HepG2 (cell line): ENCODE results near the gene LTV1. TPM values are rescaled to one million over a fixed set of nuclear protein-coding genes. Genes with fewer than 3 reads are reported as not detected.

Experiments used
- ATF3 ChIP-seq: sonication (generic); formaldehyde crosslinking; IDR thresholded peaks from 2 replicates; pipeline ENCODE4 v1.4.0; 2020; ENCODE audit warnings: missing genetic modification reagents
- ATF7 ChIP-seq, 2 experiments: fragments of 450-650 bp in 1 of 2; sonication (generic) in 1 of 2; formaldehyde crosslinking in 1 of 2; IDR thresholded peaks; 2 replicates each; pipeline versions ENCODE4 v1.4.0 to v1.6.1; 2016 to 2020; ENCODE audit warnings: antibody characterized with exemption in 1 of 2, mild to moderate bottlenecking in 1 of 2, missing genetic modification reagents in 1 of 2
- JUNB ChIP-seq: sonication (generic); formaldehyde crosslinking; IDR thresholded peaks from 2 replicates; pipeline ENCODE4 v1.8.0; 2022; ENCODE audit warnings: missing genetic modification reagents, mild to moderate bottlenecking, borderline replicate concordance
- MXI1 ChIP-seq: IDR thresholded peaks from 3 replicates; pipeline ENCODE4 v1.6.1; 2012; ENCODE audit warnings: low read depth, low read length, inconsistent platforms, borderline replicate concordance
- NFE2L2 ChIP-seq: fragments of 150-350 bp; IDR thresholded peaks from 2 replicates; pipeline ENCODE4 v1.6.1; 2014; ENCODE audit warnings: low read length
- NFIB ChIP-seq: sonication (generic); formaldehyde crosslinking; IDR thresholded peaks from 2 replicates; pipeline ENCODE4 v1.9.0; 2021; ENCODE audit warnings: missing genetic modification reagents, mild to moderate bottlenecking, borderline replicate concordance
- RARA ChIP-seq: IDR thresholded peaks from 2 replicates; pipeline ENCODE4 v1.6.1; 2016; ENCODE audit warnings: missing genetic modification reagents, missing compliant biosample characterization
- RBM39 ChIP-seq: fragments of 200-400 bp; formaldehyde crosslinking; IDR thresholded peaks from one replicate; pipeline ENCODE4 v1.6.1; 2018; ENCODE audit warnings: antibody characterized with exemption, mild to moderate bottlenecking, low read depth, low read length; ENCODE audit not compliant: poor library complexity, severe bottlenecking
- ZBTB25 ChIP-seq: IDR thresholded peaks from 2 replicates; pipeline ENCODE4 v1.6.1; 2018; ENCODE audit warnings: missing genetic modification reagents
- ZFP36L2 ChIP-seq: sonication (generic); formaldehyde crosslinking; IDR thresholded peaks from 2 replicates; pipeline ENCODE4 v1.4.0; 2020; ENCODE audit warnings: missing genetic modification reagents
- polyA plus RNA-seq, 8 experiments: library from polyadenylated mRNA; depleted of rRNA in 3 of 8; stranded (reverse) in 7 of 8; unstranded in 1 of 8; fragments of >200 nt; fragmentation: Illumina TruSeq in 4 of 8; extraction: Trizol in 4 of 8; gene quantifications; 2 replicates each; pipeline versions ENCODE4 v1.2.1 to v1.2.3, GENCODE V29; 2011 to 2016; ENCODE audit warnings: low read depth in 4 of 8, missing spikeins in 1 of 8, mixed read lengths in 1 of 8; ENCODE audit not compliant: insufficient read depth in 1 of 8
- total RNA-seq, 5 experiments: library from RNA; depleted of rRNA; stranded (reverse); fragments of >200 nt; fragmentation: Illumina TruSeq; extraction: Trizol; gene quantifications; 2 replicates each; pipeline ENCODE4 v1.2.3, GENCODE V29; 2016; ENCODE audit warnings: low read depth in 1 of 5
- TF ChIP-seq, protein P1 (sequence below): sonication (generic); formaldehyde crosslinking; IDR thresholded peaks from one replicate; pipeline ENCODE4 v1.5.1; 2020; ENCODE audit warnings: mild to moderate bottlenecking, missing genetic modification reagents; ENCODE audit errors: not compliant biosample characterization
- TF ChIP-seq, protein P2 (sequence below): IDR thresholded peaks from 2 replicates; pipeline ENCODE4 v1.6.1; 2016; ENCODE audit warnings: low read depth, control low read depth
- TF ChIP-seq, protein P3 (sequence below): sonication (generic); formaldehyde crosslinking; IDR thresholded peaks from 2 replicates; pipeline ENCODE4 v1.5.0; 2020; ENCODE audit warnings: mild to moderate bottlenecking, missing genetic modification reagents

LTV1 gene
- total and polyA plus RNA-seq, 2 of the 13 experiments (the other 11 are each of a cell fraction or from before 2014, with no cell fraction given): 21.1 to 85.8 TPM

GRCh38 chr6:143842902-143843676, at the start of gene LTV1 (continued):
- TF ChIP-seq, protein P1, sequence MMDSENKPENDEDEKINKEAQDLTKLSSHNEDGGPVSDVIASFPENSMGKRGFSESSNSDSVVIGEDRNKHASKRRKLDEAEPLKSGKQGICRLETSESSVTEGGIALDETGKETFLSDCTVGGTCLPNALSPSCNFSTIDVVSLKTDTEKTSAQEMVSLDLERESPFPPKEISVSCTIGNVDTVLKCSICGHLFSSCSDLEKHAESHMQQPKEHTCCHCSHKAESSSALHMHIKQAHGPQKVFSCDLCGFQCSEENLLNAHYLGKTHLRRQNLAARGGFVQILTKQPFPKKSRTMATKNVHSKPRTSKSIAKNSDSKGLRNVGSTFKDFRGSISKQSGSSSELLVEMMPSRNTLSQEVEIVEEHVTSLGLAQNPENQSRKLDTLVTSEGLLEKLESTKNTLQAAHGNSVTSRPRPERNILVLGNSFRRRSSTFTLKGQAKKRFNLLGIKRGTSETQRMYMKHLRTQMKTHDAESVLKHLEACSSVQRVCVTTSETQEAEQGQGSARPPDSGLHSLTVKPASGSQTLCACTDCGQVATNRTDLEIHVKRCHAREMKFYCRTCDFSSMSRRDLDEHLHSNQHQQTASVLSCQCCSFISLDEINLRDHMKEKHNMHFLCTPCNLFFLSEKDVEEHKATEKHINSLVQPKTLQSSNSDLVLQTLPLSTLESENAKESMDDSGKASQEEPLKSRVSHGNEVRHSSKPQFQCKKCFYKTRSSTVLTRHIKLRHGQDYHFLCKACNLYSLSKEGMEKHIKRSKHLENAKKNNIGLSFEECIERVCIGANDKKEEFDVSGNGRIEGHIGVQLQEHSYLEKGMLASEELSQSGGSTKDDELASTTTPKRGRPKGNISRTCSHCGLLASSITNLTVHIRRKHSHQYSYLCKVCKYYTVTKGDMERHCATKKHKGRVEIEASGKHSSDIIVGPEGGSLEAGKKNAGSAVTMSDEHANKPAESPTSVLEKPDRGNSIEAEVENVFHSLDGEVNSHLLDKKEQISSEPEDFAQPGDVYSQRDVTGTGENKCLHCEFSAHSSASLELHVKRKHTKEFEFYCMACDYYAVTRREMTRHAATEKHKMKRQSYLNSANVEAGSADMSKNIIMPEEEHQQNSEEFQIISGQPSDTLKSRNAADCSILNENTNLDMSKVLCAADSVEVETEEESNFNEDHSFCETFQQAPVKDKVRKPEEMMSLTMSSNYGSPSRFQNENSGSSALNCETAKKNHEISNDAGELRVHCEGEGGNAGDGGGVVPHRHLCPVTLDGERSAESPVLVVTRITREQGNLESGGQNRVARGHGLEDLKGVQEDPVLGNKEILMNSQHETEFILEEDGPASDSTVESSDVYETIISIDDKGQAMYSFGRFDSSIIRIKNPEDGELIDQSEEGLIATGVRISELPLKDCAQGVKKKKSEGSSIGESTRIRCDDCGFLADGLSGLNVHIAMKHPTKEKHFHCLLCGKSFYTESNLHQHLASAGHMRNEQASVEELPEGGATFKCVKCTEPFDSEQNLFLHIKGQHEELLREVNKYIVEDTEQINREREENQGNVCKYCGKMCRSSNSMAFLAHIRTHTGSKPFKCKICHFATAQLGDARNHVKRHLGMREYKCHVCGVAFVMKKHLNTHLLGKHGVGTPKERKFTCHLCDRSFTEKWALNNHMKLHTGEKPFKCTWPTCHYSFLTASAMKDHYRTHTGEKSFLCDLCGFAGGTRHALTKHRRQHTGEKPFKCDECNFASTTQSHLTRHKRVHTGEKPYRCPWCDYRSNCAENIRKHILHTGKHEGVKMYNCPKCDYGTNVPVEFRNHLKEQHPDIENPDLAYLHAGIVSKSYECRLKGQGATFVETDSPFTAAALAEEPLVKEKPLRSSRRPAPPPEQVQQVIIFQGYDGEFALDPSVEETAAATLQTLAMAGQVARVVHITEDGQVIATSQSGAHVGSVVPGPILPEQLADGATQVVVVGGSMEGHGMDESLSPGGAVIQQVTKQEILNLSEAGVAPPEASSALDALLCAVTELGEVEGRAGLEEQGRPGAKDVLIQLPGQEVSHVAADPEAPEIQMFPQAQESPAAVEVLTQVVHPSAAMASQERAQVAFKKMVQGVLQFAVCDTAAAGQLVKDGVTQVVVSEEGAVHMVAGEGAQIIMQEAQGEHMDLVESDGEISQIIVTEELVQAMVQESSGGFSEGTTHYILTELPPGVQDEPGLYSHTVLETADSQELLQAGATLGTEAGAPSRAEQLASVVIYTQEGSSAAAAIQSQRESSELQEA (CRISPR knock-in tag): peak; percentile 99
- TF ChIP-seq RARA (CRISPR knock-in tag): peak; percentile 79
- peak; percentile 90 for TF ChIP-seq ATF7 (IDR thresholded peaks at IDR 0.05)
- TF ChIP-seq ATF7 (CRISPR knock-in tag; IDR thresholded peaks at IDR 0.05): peak; percentile 99
- TF ChIP-seq NFE2L2: no peak
- TF ChIP-seq, protein P2, sequence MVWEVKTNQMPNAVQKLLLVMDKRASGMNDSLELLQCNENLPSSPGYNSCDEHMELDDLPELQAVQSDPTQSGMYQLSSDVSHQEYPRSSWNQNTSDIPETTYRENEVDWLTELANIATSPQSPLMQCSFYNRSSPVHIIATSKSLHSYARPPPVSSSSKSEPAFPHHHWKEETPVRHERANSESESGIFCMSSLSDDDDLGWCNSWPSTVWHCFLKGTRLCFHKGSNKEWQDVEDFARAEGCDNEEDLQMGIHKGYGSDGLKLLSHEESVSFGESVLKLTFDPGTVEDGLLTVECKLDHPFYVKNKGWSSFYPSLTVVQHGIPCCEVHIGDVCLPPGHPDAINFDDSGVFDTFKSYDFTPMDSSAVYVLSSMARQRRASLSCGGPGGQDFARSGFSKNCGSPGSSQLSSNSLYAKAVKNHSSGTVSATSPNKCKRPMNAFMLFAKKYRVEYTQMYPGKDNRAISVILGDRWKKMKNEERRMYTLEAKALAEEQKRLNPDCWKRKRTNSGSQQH (CRISPR knock-in tag): peak; percentile 92
- peak; percentile 97 for TF ChIP-seq ZBTB25
- TF ChIP-seq JUNB (CRISPR knock-in tag): peak; percentile 73; the same call in 1 of the 2 replicates
- no peak for TF ChIP-seq NFIB
- TF ChIP-seq ATF3 (CRISPR knock-in tag): peak; percentile 87
- TF ChIP-seq ZFP36L2 (CRISPR knock-in tag): no peak; the same call in 1 of the 2 replicates
- TF ChIP-seq, protein P3, sequence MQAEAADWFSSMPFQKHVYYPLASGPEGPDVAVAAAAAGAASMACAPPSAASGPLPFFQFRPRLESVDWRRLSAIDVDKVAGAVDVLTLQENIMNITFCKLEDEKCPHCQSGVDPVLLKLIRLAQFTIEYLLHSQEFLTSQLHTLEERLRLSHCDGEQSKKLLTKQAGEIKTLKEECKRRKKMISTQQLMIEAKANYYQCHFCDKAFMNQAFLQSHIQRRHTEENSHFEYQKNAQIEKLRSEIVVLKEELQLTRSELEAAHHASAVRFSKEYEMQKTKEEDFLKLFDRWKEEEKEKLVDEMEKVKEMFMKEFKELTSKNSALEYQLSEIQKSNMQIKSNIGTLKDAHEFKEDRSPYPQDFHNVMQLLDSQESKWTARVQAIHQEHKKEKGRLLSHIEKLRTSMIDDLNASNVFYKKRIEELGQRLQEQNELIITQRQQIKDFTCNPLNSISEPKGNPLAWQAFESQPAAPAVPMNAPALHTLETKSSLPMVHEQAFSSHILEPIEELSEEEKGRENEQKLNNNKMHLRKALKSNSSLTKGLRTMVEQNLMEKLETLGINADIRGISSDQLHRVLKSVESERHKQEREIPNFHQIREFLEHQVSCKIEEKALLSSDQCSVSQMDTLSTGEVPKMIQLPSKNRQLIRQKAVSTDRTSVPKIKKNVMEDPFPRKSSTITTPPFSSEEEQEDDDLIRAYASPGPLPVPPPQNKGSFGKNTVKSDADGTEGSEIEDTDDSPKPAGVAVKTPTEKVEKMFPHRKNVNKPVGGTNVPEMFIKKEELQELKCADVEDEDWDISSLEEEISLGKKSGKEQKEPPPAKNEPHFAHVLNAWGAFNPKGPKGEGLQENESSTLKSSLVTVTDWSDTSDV: peak; percentile 42; the same call in 1 of the 2 replicates
- peak; percentile 93 for TF ChIP-seq RBM39
- TF ChIP-seq MXI1: peak; percentile 98
